GM18511 (cell line): ENCODE measurements around the gene ARFGEF3.

ENCODE experiments used
- ATAC-seq: cut with Tn5 transposase; IDR thresholded peaks from one replicate; pipeline ENCODE4 v1.9.1; 2021; ENCODE audit warnings: mild to moderate bottlenecking, moderate library complexity; ENCODE audit not compliant: unreplicated experiment

The ARFGEF3 gene

GRCh38 chr6:138297761-138298298 is 136.1 kb downstream of the ARFGEF3 start:
- no peak for ATAC-seq

GRCh38 chr6:138300469-138300868 is 138.7 kb downstream of the ARFGEF3 start:
- ATAC-seq = no peak

- no peak for ATAC-seq
These were observed 140.8 kb downstream of the ARFGEF3 start for GRCh38 chr6:138302554-138302953.

- ATAC-seq = no peak
These were observed 145.6 kb downstream of the ARFGEF3 start for GRCh38 chr6:138307352-138307751.

- ATAC-seq = no peak
These were observed 146.3 kb downstream of the ARFGEF3 start for GRCh38 chr6:138307816-138308730.

- no peak for ATAC-seq
These were observed 147.0 kb downstream of the ARFGEF3 start for GRCh38 chr6:138308731-138309110.

- no peak for ATAC-seq
These were observed 148.0 kb downstream of the ARFGEF3 start for GRCh38 chr6:138309695-138310094.

GRCh38 chr6:138310294-138310693 is 148.6 kb downstream of the ARFGEF3 start:
- ATAC-seq = no peak

- no peak for ATAC-seq
These were observed 149.1 kb downstream of the ARFGEF3 start for GRCh38 chr6:138310821-138311220.

GRCh38 chr6:138311268-138311667 is 149.5 kb downstream of the ARFGEF3 start:
- no peak for ATAC-seq

- ATAC-seq = no peak
These were observed 157.1 kb downstream of the ARFGEF3 start for GRCh38 chr6:138318741-138319375.

- no peak for ATAC-seq
These were observed 160.2 kb downstream of the ARFGEF3 start for GRCh38 chr6:138321934-138322333.

- ATAC-seq = no peak
These were observed 162.1 kb downstream of the ARFGEF3 start for GRCh38 chr6:138323821-138324220.

GRCh38 chr6:138328210-138328609 is 166.5 kb downstream of the ARFGEF3 start:
- no peak for ATAC-seq

GRCh38 chr6:138330763-138331162 is 169.0 kb downstream of the ARFGEF3 start:
- no peak for ATAC-seq

GRCh38 chr6:138331444-138331843 is 169.7 kb downstream of the ARFGEF3 start:
- ATAC-seq = no peak

GRCh38 chr6:138331984-138332383 is 170.2 kb downstream of the ARFGEF3 start:
- no peak for ATAC-seq

GRCh38 chr6:138334000-138334399 is 172.3 kb downstream of the ARFGEF3 start:
- ATAC-seq = no peak

- no peak for ATAC-seq
These were observed 173.2 kb downstream of the ARFGEF3 start for GRCh38 chr6:138334963-138335362.

GRCh38 chr6:138336221-138336620 is 174.5 kb downstream of the ARFGEF3 start:
- ATAC-seq = no peak

- no peak for ATAC-seq
These were observed 175.3 kb downstream of the ARFGEF3 start for GRCh38 chr6:138337076-138337475.

- no peak for ATAC-seq
These were observed 177.3 kb downstream of the ARFGEF3 start for GRCh38 chr6:138339024-138339423.
